Erythroblast (primary cell): ENCODE results near the gene STOX2.

Experiments
- GATA1 ChIP-seq: IDR thresholded peaks from 2 replicates; pipeline ENCODE4 v1.6.1; 2011; ENCODE audit warnings: low read depth, mild to moderate bottlenecking, control low read depth, low read length, moderate library complexity
- POLR2A ChIP-seq: IDR thresholded peaks from 2 replicates; pipeline ENCODE4 v1.6.1; 2011; ENCODE audit warnings: mild to moderate bottlenecking, low read length

- TF ChIP-seq POLR2A (no peak), GATA1 (no peak)
Measured at GRCh38 chr4:184058026-184058425, 152.9 kb downstream of the STOX2 start.
